Right forelimb (tissue), 1 donor: ENCODE measurements around the gene TMEM248.
A peak's percentile ranks its signal among the peaks of the same experiment; 100 is the strongest.
"Not testable (repeated sequence)": the region's sequence is repeated elsewhere in the genome, so short reads cannot be mapped to it uniquely, and the experiment has no call there.

Experiments used
- DNase-seq: peaks from one replicate; pipeline ENCODE4 v3.0.0-alpha.2; 2018

Gene TMEM248

DNA sequence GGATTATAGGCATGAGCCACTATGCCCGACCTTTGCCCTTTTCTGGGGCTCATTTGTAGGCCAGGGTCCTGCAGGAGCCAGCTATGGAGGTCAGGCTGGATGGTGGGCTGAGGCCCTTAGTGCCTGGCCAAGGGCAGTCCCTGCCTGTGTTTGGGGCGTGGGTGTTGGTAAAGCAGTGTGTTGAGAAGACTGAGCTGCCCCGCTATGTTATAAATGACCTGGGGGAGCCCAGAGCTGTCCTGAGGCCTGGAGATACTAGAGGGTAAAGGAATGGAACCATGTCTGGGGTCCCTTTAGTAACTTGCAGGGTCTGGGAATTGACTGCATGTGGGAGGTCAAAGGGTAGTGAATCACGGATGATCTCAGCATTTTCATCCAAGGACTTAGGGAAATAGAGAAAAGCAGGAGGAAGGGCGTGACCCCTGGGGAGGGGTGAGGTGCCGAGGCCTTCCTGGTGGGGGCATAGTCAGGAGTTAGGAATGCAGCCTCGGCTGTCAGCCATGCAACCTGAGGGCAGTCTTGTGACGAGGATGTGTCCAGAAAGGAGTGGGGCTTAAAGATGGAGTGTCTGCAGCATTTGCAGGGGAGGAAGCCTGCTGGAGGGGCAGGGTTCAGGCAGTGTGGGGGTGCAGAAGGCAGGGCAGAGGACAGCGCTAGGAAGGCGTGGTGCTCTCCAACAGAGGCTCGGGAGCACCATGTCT is 31.5 kb downstream of the TMEM248 start:
- no peak for DNase-seq

DNA sequence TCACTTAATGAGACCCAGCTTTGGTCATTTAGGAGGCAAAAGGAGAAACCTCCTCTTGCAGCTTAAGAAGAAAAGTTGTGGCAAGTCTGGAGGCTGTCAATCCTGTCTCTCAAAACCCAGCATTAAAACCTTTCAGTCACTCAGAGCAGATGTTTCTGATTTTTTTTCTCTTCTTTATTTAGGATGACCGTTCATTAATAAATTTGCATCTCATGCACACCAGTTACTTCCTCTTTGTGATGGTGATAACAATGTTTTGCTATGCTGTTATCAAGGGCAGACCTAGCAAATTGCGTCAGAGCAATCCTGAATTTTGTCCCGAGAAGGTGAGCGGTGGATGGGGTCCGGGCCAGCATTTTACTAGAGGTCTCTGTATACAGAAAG is 32.0 kb downstream of the TMEM248 start:
- no peak for DNase-seq

DNA sequence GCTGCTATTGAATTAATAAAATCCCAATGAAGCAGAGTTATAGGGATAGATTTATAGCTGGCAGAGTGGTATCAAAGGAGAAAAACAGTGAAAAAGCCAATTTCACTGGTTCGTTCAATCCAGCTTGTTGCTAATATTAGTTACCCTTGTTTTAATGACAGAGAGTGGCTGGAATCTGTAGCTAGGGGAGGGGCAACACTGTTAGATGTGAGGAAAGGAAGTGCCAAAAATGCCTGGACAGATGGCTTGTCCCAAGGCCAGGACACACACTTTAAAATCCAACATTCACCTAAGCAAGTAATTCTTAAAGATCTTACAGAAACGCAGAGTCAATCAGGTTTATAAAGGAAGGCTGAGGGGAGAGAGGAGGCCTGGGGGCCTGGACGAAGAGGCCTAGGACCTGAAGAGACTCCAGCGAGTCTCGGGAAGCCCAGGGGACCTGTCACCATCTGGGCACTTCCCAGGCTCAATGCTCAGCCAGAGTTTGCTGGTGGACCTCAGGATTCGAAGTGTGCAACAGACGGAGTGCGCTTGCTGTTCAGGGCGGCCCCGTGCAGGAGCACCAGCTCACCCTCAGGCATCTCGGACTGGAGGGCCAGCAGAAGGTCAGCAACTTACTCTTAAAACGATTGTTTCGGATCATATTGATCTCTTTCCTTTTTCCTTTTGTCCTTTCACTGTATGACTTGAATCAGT is 36.7 kb downstream of the TMEM248 start:
- no peak for DNase-seq

- DNase-seq = no peak
Observed at GRCh38 chr7:66958538-66959350, 37.7 kb downstream of the TMEM248 start.

GRCh38 chr7:66960192-66960591 is 39.2 kb downstream of the TMEM248 start:
- DNase-seq = no peak

DNA sequence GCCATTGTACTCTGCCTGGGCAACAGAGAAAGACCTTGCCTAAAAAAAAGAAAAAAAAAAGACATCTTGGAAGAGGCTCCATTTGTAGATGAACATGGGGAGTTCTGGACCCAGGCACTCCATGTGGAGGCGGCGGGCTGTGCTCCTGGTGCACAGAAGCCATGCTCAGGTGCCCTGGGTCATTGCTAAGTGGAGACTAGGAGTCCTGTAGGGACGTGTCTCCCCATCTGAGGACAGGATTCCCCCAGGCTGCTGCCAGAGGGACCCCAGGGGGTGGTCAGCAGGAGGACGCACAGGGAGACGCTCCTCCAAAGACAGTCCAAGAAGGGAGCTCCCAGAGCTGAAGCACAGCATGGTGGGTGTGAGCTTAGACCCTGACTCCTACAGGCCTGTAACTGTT is 40.1 kb downstream of the TMEM248 start:
- no peak for DNase-seq

- DNase-seq = no peak
Observed at GRCh38 chr7:66964411-66964810, 43.4 kb downstream of the TMEM248 start.

GRCh38 chr7:66967029-66967428 is 46.0 kb downstream of the TMEM248 start:
- no peak for DNase-seq

DNA sequence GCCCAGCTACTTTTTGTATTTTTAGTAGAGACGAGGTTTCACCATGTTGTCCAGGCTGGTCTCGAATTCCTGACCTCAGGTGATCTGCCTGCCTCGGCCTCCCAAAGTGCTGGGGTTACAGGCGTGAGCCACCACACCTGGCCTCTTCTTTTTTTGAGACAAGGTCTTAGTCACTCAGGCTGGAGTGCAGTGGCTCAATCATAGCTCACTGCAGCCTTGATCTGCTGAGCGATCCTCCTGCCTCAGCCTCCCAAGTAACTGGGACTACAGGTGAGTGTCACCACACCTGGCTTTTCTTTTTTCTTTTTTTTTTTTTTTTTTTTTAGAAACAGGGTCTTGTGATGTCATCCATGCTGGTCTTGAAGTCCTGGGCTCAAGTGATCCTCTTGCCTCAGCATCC is 48.0 kb downstream of the TMEM248 start:
- not testable (repeated sequence) for DNase-seq

DNA sequence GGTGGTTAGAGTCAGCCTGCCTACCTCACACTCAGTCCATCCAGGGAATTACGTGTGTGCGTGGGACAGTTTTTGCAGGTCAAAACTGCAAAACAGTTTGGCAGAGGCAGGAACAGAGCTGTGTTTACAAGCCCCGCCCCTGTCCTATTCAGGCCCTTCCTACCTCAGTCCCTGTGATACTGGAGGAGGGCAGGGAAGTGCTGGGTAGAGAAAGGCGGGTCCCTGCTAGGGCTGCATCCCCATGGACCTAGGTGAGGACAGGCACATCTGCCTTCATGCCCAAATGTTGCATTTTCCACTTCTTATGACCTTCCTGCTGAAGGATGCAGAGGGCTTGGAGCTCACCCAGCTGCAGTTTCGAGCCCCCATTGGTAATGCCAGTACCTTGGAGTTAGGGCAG is 49.3 kb downstream of the TMEM248 start:
- DNase-seq = no peak

DNA sequence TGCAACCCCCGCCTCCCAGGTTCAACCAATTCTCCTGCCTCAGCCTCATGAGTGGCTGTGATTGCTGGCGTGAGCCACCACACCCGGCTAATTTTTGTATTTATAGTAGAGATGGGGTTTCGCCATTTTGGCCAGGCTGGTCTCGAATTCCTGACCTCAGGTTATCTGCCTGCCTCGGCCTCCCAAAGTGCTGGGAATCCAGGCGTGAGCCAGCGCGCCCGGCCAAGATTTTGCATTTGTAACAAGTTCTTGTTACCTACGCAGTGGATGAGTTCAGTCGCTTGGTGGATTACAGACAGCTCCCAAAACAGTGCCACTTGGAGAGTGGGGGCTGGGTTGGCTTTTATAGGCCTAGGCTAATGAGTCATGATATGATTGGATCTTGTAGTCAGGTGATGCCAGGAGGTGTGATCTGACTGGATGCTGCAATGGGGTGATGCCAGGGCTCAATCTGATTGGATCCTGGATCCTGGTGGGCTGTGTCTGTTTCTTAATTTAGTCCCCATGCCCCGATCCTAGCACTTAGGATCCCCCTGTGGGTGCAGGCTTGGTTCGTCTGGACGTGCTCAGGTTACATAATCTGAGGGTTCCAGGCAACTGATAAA is 54.1 kb downstream of the TMEM248 start:
- DNase-seq = no peak

GRCh38 chr7:66978312-66978711 is 57.3 kb downstream of the TMEM248 start:
- not testable (repeated sequence) for DNase-seq

DNA sequence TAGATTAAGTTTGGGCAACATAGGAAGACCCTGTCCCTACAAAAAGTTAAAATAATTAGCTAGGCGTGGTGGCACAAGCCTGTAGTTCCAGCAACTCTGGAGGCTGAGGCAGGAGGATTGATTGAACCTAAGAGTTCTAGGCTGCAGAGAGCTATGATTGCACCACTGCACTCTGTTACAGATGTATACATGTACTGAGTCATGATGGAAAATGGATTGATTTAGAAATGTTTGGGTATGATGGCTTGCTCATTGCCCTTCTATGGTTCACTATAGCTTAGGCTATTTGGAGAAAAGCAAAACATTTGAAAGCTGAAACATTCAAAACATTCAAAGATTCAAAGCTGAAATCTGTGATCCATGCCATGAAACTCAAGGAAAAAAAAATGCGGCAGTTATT is 58.0 kb downstream of the TMEM248 start:
- DNase-seq = not testable (repeated sequence)

DNA sequence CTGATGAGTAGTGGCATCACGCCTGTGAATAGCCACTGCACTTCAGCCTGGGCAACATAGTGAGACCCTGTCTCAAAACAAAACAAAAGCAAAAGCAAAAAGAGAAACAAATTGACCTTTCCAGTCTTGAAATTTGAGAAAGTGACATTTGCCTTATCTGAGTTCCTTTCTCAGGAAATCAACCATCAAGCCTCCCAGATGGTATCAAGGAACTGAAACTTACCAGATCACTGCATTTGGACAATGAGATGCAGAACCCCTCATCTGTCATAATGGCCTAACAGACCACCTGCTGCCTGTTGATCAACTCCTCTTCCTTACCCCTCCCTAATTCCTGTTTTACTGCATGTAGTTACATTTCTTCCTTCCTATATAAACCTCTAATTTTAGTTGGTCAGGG is 59.3 kb downstream of the TMEM248 start:
- DNase-seq = not testable (repeated sequence)

DNA sequence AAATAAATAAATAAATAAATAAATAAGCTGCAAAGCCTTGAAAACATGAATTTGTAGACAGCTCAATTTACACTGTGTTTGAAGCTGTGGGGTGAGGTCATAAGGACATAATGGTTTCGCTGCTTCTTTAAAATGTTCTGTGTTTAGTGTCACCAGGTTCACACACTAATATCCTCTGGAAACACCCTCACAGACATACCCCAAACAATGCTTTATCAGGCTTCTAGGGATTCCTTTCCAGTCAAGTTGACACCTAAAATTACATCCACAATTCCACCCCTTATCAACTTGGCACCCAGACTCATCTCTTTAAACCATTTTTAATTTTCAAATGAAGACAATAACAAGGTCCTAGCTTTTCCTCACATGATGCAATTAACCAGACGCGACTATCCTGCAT is 68.5 kb downstream of the TMEM248 start:
- not testable (repeated sequence) for DNase-seq

GRCh38 chr7:66994051-66994450 is 73.0 kb downstream of the TMEM248 start:
- not testable (repeated sequence) for DNase-seq

DNA sequence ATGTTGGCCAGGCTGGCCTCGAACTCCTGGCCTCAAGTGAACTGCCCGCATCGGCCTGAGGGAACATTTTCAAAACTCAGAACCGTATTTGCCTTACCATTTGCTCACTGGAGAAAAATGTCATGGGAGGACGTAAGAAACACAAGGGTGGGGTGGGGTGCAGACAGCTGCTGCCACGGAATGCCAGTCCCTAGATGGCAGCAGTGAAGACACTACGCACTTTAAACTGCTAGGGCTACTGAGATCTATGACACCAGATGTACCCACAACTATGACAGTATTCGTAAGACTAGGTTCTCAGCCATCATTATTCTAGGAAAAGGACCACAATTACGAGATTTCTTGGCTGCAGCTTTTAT is 73.6 kb downstream of the TMEM248 start:
- peak; percentile 65 for DNase-seq

GRCh38 chr7:66995050-66995776 is 74.2 kb downstream of the TMEM248 start, which contains the start of gene SBDS:
Gene SBDS (minus strand): TSS chr7:66995586. CDS start chr7:66995417, 169 bp downstream.
- DNase-seq = peak; percentile 91

DNA sequence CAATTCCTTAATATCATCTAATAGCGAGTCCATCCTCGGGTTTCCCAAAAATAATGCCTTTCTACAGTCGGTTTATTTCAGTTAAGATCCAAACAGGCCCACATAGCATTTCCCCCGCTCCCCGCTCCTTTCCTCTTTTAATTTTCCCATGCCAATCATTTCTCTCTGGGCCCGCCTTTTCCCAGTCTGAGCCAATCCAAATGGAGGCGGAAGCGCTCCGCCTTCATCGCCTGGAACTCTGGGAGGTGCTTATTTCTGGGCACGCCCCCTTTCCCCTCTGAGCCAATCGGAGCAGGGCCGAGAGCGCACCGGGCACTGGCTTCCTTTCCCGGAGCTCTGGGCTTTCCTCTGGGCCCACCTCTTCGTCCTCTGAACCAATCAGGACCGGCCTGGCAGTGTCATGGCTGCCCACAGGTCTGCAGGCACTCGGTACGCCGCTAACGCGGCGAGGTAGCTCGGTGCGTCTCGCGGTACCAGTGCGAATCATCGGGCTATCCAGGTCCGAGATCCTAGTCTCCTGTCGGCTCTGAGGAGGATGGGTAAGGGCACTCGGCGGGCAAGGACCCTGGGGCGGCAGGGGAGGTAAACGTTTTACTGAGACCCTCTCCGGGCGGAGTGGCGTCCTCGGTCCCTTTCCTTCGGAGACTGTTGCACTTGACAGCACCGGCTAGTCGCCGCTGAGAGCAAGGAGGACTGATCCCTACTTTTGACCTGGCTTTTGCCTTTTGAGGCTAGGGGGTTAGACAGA is 75.6 kb downstream of the TMEM248 start, which contains the start of gene TYW1:
Gene TYW1 (plus strand): TSS at position 390 of the 748 bp plus-strand sequence. CDS start 146 bp downstream, at position 536.
- peak; percentile 98 for DNase-seq

DNA sequence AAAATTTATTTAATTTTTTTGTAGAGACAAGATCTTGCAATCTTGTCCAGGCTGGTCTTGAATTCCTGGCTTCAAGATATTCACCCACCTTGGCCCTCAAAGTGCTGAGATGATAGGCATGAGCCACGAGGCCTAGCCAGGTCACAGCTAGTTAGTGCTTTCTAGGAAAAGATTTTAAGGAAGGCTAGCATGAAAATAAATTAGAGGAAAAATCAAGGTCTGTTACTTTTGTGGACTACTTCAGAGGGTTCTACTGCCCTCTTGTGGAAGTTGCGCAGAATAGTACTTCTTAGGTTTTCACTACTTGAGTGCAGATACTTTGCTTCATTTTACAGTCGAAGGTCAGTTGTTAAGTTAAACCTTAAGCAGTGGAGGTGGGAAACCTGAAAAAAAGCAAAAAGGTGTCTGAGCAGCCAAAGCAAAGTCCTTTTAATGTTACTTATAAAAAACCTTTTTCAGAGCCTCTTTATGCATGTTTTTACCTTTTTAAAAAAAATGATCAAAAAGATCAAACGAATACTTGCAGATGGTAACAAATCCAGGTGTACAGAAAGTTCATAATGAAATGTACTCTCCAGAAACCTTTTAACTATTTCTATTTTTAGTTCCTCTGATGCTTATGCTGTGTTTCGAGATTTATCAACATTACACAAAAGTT is 79.7 kb downstream of the TMEM248 start:
- DNase-seq = not testable (repeated sequence)

DNA sequence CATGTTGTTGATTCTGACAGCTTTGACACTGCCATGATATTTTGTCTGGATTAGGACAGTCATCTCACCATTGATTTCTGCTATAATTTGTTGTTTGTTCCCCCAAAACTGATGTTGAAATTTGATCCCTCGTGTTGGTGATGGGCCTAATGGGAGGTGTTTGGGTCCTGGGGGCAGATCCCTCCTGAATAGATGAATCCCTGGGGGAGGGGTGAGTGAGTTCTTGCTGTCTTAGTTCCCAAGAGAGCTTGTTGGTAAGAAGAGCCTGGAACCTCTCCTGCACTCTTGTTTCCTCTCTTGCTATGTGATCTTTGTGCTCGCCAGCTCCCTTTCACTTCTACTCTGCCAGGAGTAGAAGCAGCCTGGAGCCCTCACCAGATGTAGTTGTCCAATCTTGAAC is 83.1 kb downstream of the TMEM248 start:
- not testable (repeated sequence) for DNase-seq
